Neural cell (in vitro differentiated cells): ENCODE data around the gene RALGPS2. TPM values are rescaled to one million over a fixed set of nuclear protein-coding genes. Genes with fewer than 3 reads are reported as not detected.
A peak's percentile ranks its signal among the peaks of the same experiment; 100 is the strongest.

ENCODE experiments used
- H2AFZ ChIP-seq: fragments of 200-600, 300-800 bp; sonication (generic), shearing (Covaris generic); 2 replicates; pipeline ENCODE4 v1.6.0; 2014; ENCODE audit warnings: low read depth, mild to moderate bottlenecking, antibody characterized with exemption, low read length, moderate library complexity
- H3F3A ChIP-seq: fragments of 200-600 bp; shearing (Covaris generic); 2 replicates; pipeline ENCODE4 v1.6.1; 2016; ENCODE audit warnings: mild to moderate bottlenecking, moderate library complexity, mixed read lengths, antibody characterized with exemption, low read length; ENCODE audit not compliant: insufficient read depth, poor library complexity, severe bottlenecking
- H3K27ac ChIP-seq: fragments of 200-600, 300-800 bp; sonication (generic), shearing (Covaris generic); 2 replicates; pipeline ENCODE4 v1.5.1; 2014; ENCODE audit warnings: mild to moderate bottlenecking, low read length, moderate library complexity
- H3K27me3 ChIP-seq: fragments of 300-800, 200-600 bp; sonication (generic), shearing (Covaris generic); 2 replicates; pipeline ENCODE4 v1.6.0; 2014; ENCODE audit warnings: mild to moderate bottlenecking, low read depth, low read length, moderate library complexity; ENCODE audit not compliant: insufficient read depth
- H3K36me3 ChIP-seq: fragments of 300-800, 200-600 bp; sonication (generic), shearing (Covaris generic); 2 replicates; pipeline ENCODE4 v1.5.1; 2014; ENCODE audit warnings: mild to moderate bottlenecking, antibody characterized with exemption, low read length, moderate library complexity; ENCODE audit not compliant: insufficient read depth
- H3K4me2 ChIP-seq: fragments of 300-800, 200-600 bp; sonication (generic), shearing (Covaris generic); 2 replicates; pipeline ENCODE4 v1.6.0; 2014; ENCODE audit warnings: mild to moderate bottlenecking, low read length
- H3K4me3 ChIP-seq: fragments of 300-800, 200-600 bp; sonication (generic), shearing (Covaris generic); 2 replicates; pipeline ENCODE4 v1.5.1; 2014; ENCODE audit warnings: mild to moderate bottlenecking, low read length, moderate library complexity
- H3K79me2 ChIP-seq: fragments of 200-600 bp; shearing (Covaris generic); replicated peaks from 2 replicates; pipeline ENCODE4 v1.6.0; 2014; ENCODE audit warnings: mild to moderate bottlenecking, low read length, moderate library complexity; ENCODE audit not compliant: insufficient read depth
- H3K9ac ChIP-seq: fragments of 300-800, 200-600 bp; sonication (generic), shearing (Covaris generic); 2 replicates; pipeline ENCODE4 v1.6.1; 2016; ENCODE audit warnings: mild to moderate bottlenecking, low read length, mixed read lengths
- H3K9me2 ChIP-seq: fragments of 200-600 bp; shearing (Covaris generic); 2 replicates; pipeline ENCODE4 v1.6.1; 2016; ENCODE audit warnings: mild to moderate bottlenecking, low read length, mixed read lengths; ENCODE audit not compliant: insufficient read depth
- H3K9me3 ChIP-seq: fragments of 200-600, 300-800 bp; sonication (generic), shearing (Covaris generic); 2 replicates; pipeline ENCODE4 v1.6.1; 2016; ENCODE audit warnings: mild to moderate bottlenecking, mixed run types, low read length, moderate library complexity, mixed read lengths
- H4K20me1 ChIP-seq: fragments of 200-600 bp; shearing (Covaris generic); 2 replicates; pipeline ENCODE4 v1.6.1; 2016; ENCODE audit warnings: mild to moderate bottlenecking, mixed run types; ENCODE audit not compliant: insufficient read depth
- EP300 ChIP-seq: fragments of 450-650 bp; conservative IDR thresholded peaks from 2 replicates; pipeline ENCODE4 v1.6.1; 2014; ENCODE audit warnings: antibody characterized with exemption, mild to moderate bottlenecking, moderate library complexity; ENCODE audit not compliant: poor library complexity, severe bottlenecking
- EZH2 ChIP-seq: fragments of 200-600, 300-800 bp; shearing (Covaris generic), sonication (generic); IDR thresholded peaks from 2 replicates; pipeline ENCODE4 v1.6.1; 2014; ENCODE audit warnings: antibody characterized with exemption, low read length, borderline replicate concordance, mild to moderate bottlenecking; ENCODE audit not compliant: insufficient read depth, poor library complexity, severe bottlenecking
- POLR2AphosphoS5 ChIP-seq: IDR thresholded peaks from 2 replicates; pipeline ENCODE4 v1.6.1; 2012
- RAD21 ChIP-seq: fragments of 450-650 bp; conservative IDR thresholded peaks from 2 replicates; pipeline ENCODE4 v1.6.1; 2014; ENCODE audit warnings: antibody characterized with exemption, mild to moderate bottlenecking, moderate library complexity
- REST ChIP-seq: IDR thresholded peaks from 2 replicates; pipeline ENCODE4 v1.6.1; 2012; ENCODE audit warnings: borderline replicate concordance
- SMC3 ChIP-seq: fragments of 450-650 bp; conservative IDR thresholded peaks from 2 replicates; pipeline ENCODE4 v1.6.1; 2014; ENCODE audit warnings: antibody characterized with exemption, mild to moderate bottlenecking, moderate library complexity; ENCODE audit not compliant: poor library complexity
- TAF1 ChIP-seq: IDR thresholded peaks from 2 replicates; pipeline ENCODE4 v1.6.1; 2012; ENCODE audit warnings: low read depth
- polyA plus RNA-seq: library from polyadenylated mRNA; depleted of rRNA; stranded (reverse); fragments of >200 nt; gene quantifications from 2 replicates; pipeline ENCODE4 v1.2.3, GENCODE V29; 2014

Gene RALGPS2
- polyA plus RNA-seq, 1 donor from 2014 or later: 26.6 TPM

GRCh38 chr1:178726545-178726944 is 1.5 kb downstream of the RALGPS2 start:
- peak overlapping the region; percentile 84 for H3K4me3 ChIP-seq
- peak overlapping the region; percentile 78 for H3K9ac ChIP-seq
- no peaks in the 10 kb centered on the region for H3K9me2 ChIP-seq
- peaks cover 44% of the 10 kb centered on the region for H3K79me2 ChIP-seq
- no peak overlapping the region for H2AFZ ChIP-seq
- no peak for TF ChIP-seq SMC3
- TF ChIP-seq TAF1: no peak
- TF ChIP-seq POLR2AphosphoS5: no peak
- TF ChIP-seq RAD21: no peak
- no peak for TF ChIP-seq EP300
- TF ChIP-seq EZH2: no peak
- H4K20me1 ChIP-seq: no peaks in the 10 kb centered on the region
- H3K36me3 ChIP-seq: no peaks in the 10 kb centered on the region
- H3K4me2 ChIP-seq: peak overlapping the region; percentile 91
- H3K27me3 ChIP-seq: no peaks in the 10 kb centered on the region
- no peaks in the 10 kb centered on the region for H3F3A ChIP-seq
- no peak overlapping the region for H3K27ac ChIP-seq
- H3K9me3 ChIP-seq: no peaks in the 10 kb centered on the region

- Histone ChIP-seq H3K9me3 (peaks cover 3% of the 10 kb centered on the region), H3K27me3 (no peaks in the 10 kb centered on the region), H4K20me1 (no peaks in the 10 kb centered on the region), H3K4me3 (peak overlapping the region; percentile 84), H2AFZ (no peak overlapping the region), H3K79me2 (peaks cover 50% of the 10 kb centered on the region), H3K27ac (no peak overlapping the region), H3K9ac (peak overlapping the region; percentile 78), H3K4me2 (peak overlapping the region; percentile 91), H3F3A (no peaks in the 10 kb centered on the region), H3K9me2 (no peaks in the 10 kb centered on the region), H3K36me3 (no peaks in the 10 kb centered on the region)
- no peak for TF ChIP-seq REST
- no peak for TF ChIP-seq POLR2AphosphoS5
- no peak for TF ChIP-seq TAF1
- TF ChIP-seq SMC3: no peak
- TF ChIP-seq EZH2: no peak
Observed at GRCh38 chr1:178727014-178727895, 2.2 kb downstream of the RALGPS2 start.

- H3K36me3 ChIP-seq: peaks cover 9% of the 10 kb centered on the region
- no peak overlapping the region for H3K27ac ChIP-seq
- H2AFZ ChIP-seq: no peak overlapping the region
- H3K4me3 ChIP-seq: no peak overlapping the region
- no peaks in the 10 kb centered on the region for H3K27me3 ChIP-seq
- H3F3A ChIP-seq: no peaks in the 10 kb centered on the region
- H3K9ac ChIP-seq: no peak overlapping the region
- H3K4me2 ChIP-seq: no peak overlapping the region
- H3K9me2 ChIP-seq: no peaks in the 10 kb centered on the region
- TF ChIP-seq TAF1 (no peak), EP300 (no peak), POLR2AphosphoS5 (no peak), RAD21 (no peak), EZH2 (no peak), REST (no peak)
- no peaks in the 10 kb centered on the region for H4K20me1 ChIP-seq
- H3K79me2 ChIP-seq: peaks cover 29% of the 10 kb centered on the region
- H3K9me3 ChIP-seq: peaks cover 3% of the 10 kb centered on the region
Observed at GRCh38 chr1:178733972-178734371, 8.9 kb downstream of the RALGPS2 start.
